GM23338 (cell line): ENCODE results near the gene KRTDAP. TPM values are rescaled to one million over a fixed set of nuclear protein-coding genes. Genes with fewer than 3 reads are reported as not detected.

Experiments
- ATAC-seq: fragments of 200-7000 bp; cut with Tn5 transposase; 3 replicates; pipeline ENCODE4 v1.9.1; 2020
- DNase-seq: peaks from one replicate; pipeline ENCODE4 v3.0.0-alpha.2; 2015; ENCODE audit warnings: low spot score
- H2AFZ ChIP-seq: fragments of 200-600 bp; sonication (generic); 2 replicates; pipeline ENCODE4 v1.8.0; 2016; ENCODE audit warnings: antibody characterized with exemption, mild to moderate bottlenecking, moderate library complexity
- H3F3A ChIP-seq: fragments of 200-600 bp; sonication (generic); replicated peaks from 2 replicates; pipeline ENCODE4 v1.8.0; 2017; ENCODE audit warnings: antibody characterized with exemption, mixed run types, low read depth
- H3K27ac ChIP-seq: fragments of 200-600 bp; sonication (generic); 2 replicates; pipeline ENCODE4 v1.6.1; 2016; ENCODE audit warnings: low read depth
- H3K27me3 ChIP-seq: fragments of 200-600 bp; sonication (generic); 2 replicates; pipeline ENCODE4 v1.8.0; 2016; ENCODE audit warnings: mild to moderate bottlenecking, mixed run types, moderate library complexity; ENCODE audit not compliant: insufficient read depth
- H3K36me3 ChIP-seq: fragments of 200-600 bp; sonication (generic); 2 replicates; pipeline ENCODE4 v1.8.0; 2016; ENCODE audit warnings: mild to moderate bottlenecking; ENCODE audit not compliant: insufficient read depth
- H3K4me1 ChIP-seq: fragments of 200-600 bp; sonication (generic); 2 replicates; pipeline ENCODE4 v1.8.0; 2016; ENCODE audit warnings: mild to moderate bottlenecking, moderate library complexity; ENCODE audit not compliant: insufficient read depth
- H3K4me2 ChIP-seq: fragments of 200-600 bp; sonication (generic); 2 replicates; pipeline ENCODE4 v1.7.1; 2017; ENCODE audit warnings: mixed run types
- H3K4me3 ChIP-seq: fragments of 200-600 bp; sonication (generic); 2 replicates; pipeline ENCODE4 v1.6.1; 2016; ENCODE audit warnings: mixed run types
- H3K79me2 ChIP-seq: fragments of 200-600 bp; sonication (generic); replicated peaks from 2 replicates; pipeline ENCODE4 v1.8.0; 2017; ENCODE audit warnings: mild to moderate bottlenecking; ENCODE audit not compliant: insufficient read depth
- H3K9me2 ChIP-seq: fragments of 200-600 bp; sonication (generic); 2 replicates; pipeline ENCODE4 v1.8.0; 2017; ENCODE audit not compliant: insufficient read depth
- H4K20me1 ChIP-seq: fragments of 200-600 bp; sonication (generic); replicated peaks from 2 replicates; pipeline ENCODE4 v1.8.0; 2017; ENCODE audit warnings: mild to moderate bottlenecking; ENCODE audit not compliant: insufficient read depth
- H3K27ac Mint-ChIP-seq: 2 replicates; pipeline ENCODE4 v1.8.0; 2020; ENCODE audit warnings: inconsistent platforms, mild to moderate bottlenecking, moderate library complexity, mixed read lengths
- H3K27me3 Mint-ChIP-seq: 3 replicates; pipeline ENCODE4 v1.8.0; 2022; ENCODE audit warnings: low read depth, mild to moderate bottlenecking, moderate library complexity, mixed read lengths, inconsistent platforms; ENCODE audit not compliant: insufficient read depth, poor library complexity
- H3K36me3 Mint-ChIP-seq: 3 replicates; pipeline ENCODE4 v1.8.0; 2021; ENCODE audit warnings: low read depth, mild to moderate bottlenecking, inconsistent platforms, moderate library complexity, mixed read lengths
- H3K4me1 Mint-ChIP-seq: 3 replicates; pipeline ENCODE4 v1.8.0; 2020; ENCODE audit warnings: mild to moderate bottlenecking, inconsistent platforms, mixed read lengths
- H3K4me3 Mint-ChIP-seq: 3 replicates; pipeline ENCODE4 v1.8.0; 2021; ENCODE audit warnings: moderate library complexity, mild to moderate bottlenecking, inconsistent platforms, mixed read lengths
- H3K9me3 Mint-ChIP-seq: 3 replicates; pipeline ENCODE4 v1.8.0; 2020; ENCODE audit warnings: moderate library complexity, mild to moderate bottlenecking, inconsistent platforms, mixed read lengths
- CREB1 ChIP-seq: fragments of 250-450 bp; sonication (Bioruptor Pico); IDR thresholded peaks from 2 replicates; pipeline ENCODE4 v1.5.0; 2020; ENCODE audit warnings: low read depth, mild to moderate bottlenecking, moderate library complexity
- ETS1 ChIP-seq: IDR thresholded peaks from 2 replicates; pipeline ENCODE4 v1.6.1; 2016; ENCODE audit warnings: antibody characterized with exemption
- JUNB ChIP-seq: IDR thresholded peaks from one replicate; pipeline ENCODE4 v1.6.1; 2016; ENCODE audit warnings: antibody characterized with exemption; ENCODE audit not compliant: unreplicated experiment
- NANOG ChIP-seq: IDR thresholded peaks from 2 replicates; pipeline ENCODE4 v1.6.1; 2016; ENCODE audit warnings: antibody characterized with exemption, borderline replicate concordance
- POLR2AphosphoS5 ChIP-seq: IDR thresholded peaks from 2 replicates; pipeline ENCODE4 v1.6.1; 2016; ENCODE audit warnings: antibody characterized with exemption, low read depth
- STAT1 ChIP-seq: IDR thresholded peaks from one replicate; pipeline ENCODE4 v1.6.1; 2016; ENCODE audit warnings: antibody characterized with exemption; ENCODE audit not compliant: unreplicated experiment
- ZNF462 ChIP-seq: fragments of 250-450 bp; sonication (Bioruptor Pico); IDR thresholded peaks from 2 replicates; pipeline ENCODE4 v1.5.0; 2020; ENCODE audit warnings: mild to moderate bottlenecking, moderate library complexity
- polyA plus RNA-seq: library from polyadenylated mRNA; unstranded; fragments of >200 nt; fragmentation: Nextera tagmentation; extraction: Ambion mirVana; gene quantifications from 2 replicates; pipeline ENCODE4 v1.2.1, GENCODE V29; 2016
- total RNA-seq: library from RNA; depleted of rRNA; stranded (reverse); fragments of >200 nt; shearing (Covaris generic); gene quantifications from 2 replicates; pipeline ENCODE4 v1.2.3, GENCODE V29; 2014

Gene KRTDAP
- total and polyA plus RNA-seq, 2 experiments from 2014 or later, result 2.7 TPM; not detected in 1

GRCh38 chr19:35455616-35456201, 34.6 kb downstream of the KRTDAP start:
- Histone ChIP-seq H3K79me2 (no peaks in the 10 kb centered on the region), H3K36me3 (no peaks in the 10 kb centered on the region), H3F3A (no peaks in the 10 kb centered on the region), H3K9me2 (no peaks in the 10 kb centered on the region), H3K27ac (no peak overlapping the region), H2AFZ (no peak overlapping the region), H4K20me1 (no peaks in the 10 kb centered on the region), H3K4me3 (no peak overlapping the region), H3K4me2 (no peak overlapping the region), H3K4me1 (no peaks in the 10 kb centered on the region), H3K27me3 (no peaks in the 10 kb centered on the region)
- no peaks in the 10 kb centered on the region for H3K9me3 Mint-ChIP-seq
- H3K4me1 Mint-ChIP-seq, result peaks cover 1% of the 10 kb centered on the region
- H3K27ac Mint-ChIP-seq, result no peak overlapping the region
- DNase-seq, result no peak
- peaks cover 6% of the 10 kb centered on the region for H3K27me3 Mint-ChIP-seq
- ATAC-seq, result no peak
- no peaks in the 10 kb centered on the region for H3K36me3 Mint-ChIP-seq
- H3K4me3 Mint-ChIP-seq, result no peak overlapping the region
- TF ChIP-seq STAT1 (no peak), ETS1 (no peak), CREB1 (CRISPR knock-in tag) (no peak), POLR2AphosphoS5 (no peak), ZNF462 (CRISPR knock-in tag) (no peak), NANOG (no peak), JUNB (no peak)
